ENCODE measurements around the gene GLT1D1.

The GLT1D1 gene

DNA sequence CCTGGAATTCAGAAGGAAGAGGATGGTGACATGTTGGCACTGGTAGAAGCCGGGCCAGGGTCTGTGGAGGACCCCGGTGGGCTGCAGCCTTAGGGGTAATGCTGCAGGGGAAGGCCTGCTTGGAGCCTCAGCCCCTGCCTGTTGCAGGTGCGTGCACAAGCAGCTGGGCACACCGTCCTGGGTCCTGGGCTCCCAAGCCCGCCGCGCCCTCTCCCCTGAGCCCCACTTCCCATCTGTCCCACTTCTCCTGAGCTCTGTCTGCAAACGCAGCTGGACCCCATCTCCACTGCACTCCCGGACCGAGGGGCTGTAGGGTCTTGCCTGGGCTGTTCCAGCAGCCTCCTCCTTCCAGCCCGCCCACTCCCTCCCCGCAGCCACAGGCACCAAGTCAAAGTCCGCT, 116.8 kb downstream of the GLT1D1 start:
- Histone ChIP-seq H3K9ac (ENCODE audit: low read depth, low read length) (no peak overlapping the region), H3K4me3 (ENCODE audit: low read depth, low read length) (peak overlapping the region; percentile 53), H3K27ac (ENCODE audit: low read depth, low read length) (no peak overlapping the region), H3K4me1 (ENCODE audit: control insufficient read depth, insufficient read depth, low read length) (peaks cover 26% of the 10 kb centered on the region), H3K27me3 (ENCODE audit: control insufficient read depth, insufficient read depth, low read length) (peaks cover 27% of the 10 kb centered on the region), H3K9me3 (ENCODE audit: control insufficient read depth, insufficient read depth, low read length) (no peaks in the 10 kb centered on the region), H3K36me3 (ENCODE audit: control insufficient read depth, insufficient read depth, low read length) (no peaks in the 10 kb centered on the region)

DNA sequence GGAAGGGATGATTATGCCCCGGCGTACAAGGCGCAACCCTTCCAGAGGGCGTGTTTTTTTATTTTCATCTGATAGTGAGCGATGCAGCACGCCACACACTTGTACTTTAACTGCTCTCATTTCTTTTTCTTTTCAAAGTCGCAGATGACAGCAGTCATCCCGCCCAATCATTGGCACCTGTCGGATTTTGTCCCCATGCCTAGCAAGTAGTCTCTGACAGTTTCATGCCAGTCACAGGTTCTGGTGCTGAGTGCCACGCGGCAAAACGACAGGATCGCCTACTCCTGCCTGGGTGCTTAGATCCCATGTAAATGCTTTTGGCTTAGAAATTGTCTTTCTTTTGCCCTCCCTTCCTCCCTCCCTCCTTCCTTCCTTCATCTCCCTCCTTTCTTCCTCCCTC, 117.7 kb downstream of the GLT1D1 start:
- Histone ChIP-seq H3K4me1 (ENCODE audit: control insufficient read depth, insufficient read depth, low read length) (peaks cover 26% of the 10 kb centered on the region), H3K27ac (ENCODE audit: low read depth, low read length) (no peak overlapping the region), H3K9ac (ENCODE audit: low read depth, low read length) (no peak overlapping the region), H3K27me3 (ENCODE audit: control insufficient read depth, insufficient read depth, low read length) (peaks cover 27% of the 10 kb centered on the region), H3K9me3 (ENCODE audit: control insufficient read depth, insufficient read depth, low read length) (no peaks in the 10 kb centered on the region), H3K36me3 (ENCODE audit: control insufficient read depth, insufficient read depth, low read length) (no peaks in the 10 kb centered on the region), H3K4me3 (ENCODE audit: low read depth, low read length) (0 out of 2 replicates have a peak overlapping the region, but pooled peaks have one; percentile 53)

DNA sequence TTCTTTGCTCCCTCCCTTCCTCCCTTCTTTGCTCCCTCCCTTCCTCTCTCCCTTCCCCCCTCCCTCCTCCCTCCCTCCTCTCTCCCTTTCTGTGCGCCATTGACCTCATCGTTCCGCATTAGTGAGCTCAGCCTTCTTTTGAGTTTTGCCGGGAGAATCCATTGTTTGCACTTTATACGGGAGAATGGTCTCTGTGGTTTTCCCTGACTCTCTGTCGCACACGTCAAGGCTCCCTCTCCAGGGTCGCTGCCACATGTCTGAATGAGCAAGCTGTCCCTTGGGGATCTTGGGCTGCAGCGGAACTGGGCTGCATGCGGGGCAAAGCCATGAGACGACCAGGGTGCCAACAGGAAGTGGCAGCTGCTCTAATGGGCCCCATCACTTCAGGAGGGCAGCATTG, 118.5 kb downstream of the GLT1D1 start:
- Histone ChIP-seq H3K36me3 (ENCODE audit: control insufficient read depth, insufficient read depth, low read length) (no peaks in the 10 kb centered on the region), H3K27me3 (ENCODE audit: control insufficient read depth, insufficient read depth, low read length) (peaks cover 27% of the 10 kb centered on the region), H3K9ac (ENCODE audit: low read depth, low read length) (no peak overlapping the region), H3K27ac (ENCODE audit: low read depth, low read length) (no peak overlapping the region), H3K4me3 (ENCODE audit: low read depth, low read length) (no peak overlapping the region), H3K4me1 (ENCODE audit: control insufficient read depth, insufficient read depth, low read length) (peaks cover 30% of the 10 kb centered on the region), H3K9me3 (ENCODE audit: control insufficient read depth, insufficient read depth, low read length) (no peaks in the 10 kb centered on the region)

DNA sequence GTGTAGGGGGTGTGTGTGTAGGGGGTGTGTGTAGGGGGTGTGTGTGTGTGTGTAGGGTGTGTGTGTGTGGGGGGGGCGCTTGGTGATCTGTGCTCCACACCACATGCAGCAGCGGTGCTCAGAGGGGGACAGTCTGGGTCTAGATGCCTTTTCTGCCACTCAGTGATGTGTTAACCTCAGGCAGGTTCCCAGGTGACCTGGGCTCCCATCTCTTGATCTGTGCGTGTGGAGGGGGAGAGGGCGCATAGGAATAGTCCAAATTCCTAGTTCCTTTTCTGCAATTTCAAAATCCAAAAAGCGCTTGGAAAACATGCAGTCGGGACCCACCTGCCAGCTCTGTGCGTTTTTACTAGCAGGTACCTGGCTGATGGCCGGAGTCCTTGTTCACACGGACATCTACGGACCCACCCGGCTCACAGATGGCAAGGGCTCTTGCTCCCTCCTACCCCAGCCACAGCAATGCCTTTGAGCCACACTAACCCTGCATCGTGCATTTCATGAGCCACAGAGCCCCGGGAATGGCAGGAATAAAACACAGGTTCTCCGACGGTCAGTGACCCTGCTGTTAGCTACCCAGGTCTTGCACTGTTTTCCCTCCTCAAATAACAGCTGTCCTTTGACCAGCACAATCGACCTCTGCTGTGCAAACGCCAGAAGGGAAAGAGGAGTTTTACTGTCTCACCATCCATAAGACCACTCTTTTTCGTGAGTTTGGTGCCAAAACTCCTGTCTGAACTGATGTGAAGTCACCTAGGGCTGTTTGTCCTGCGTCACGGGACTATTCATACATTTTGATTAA, 120.8 kb downstream of the GLT1D1 start:
- Histone ChIP-seq H3K4me1 (ENCODE audit: control insufficient read depth, insufficient read depth, low read length) (peaks cover 30% of the 10 kb centered on the region), H3K36me3 (ENCODE audit: control insufficient read depth, insufficient read depth, low read length) (no peaks in the 10 kb centered on the region), H3K9me3 (ENCODE audit: control insufficient read depth, insufficient read depth, low read length) (no peaks in the 10 kb centered on the region), H3K9ac (ENCODE audit: low read depth, low read length) (no peak overlapping the region), H3K4me3 (ENCODE audit: low read depth, low read length) (no peak overlapping the region), H3K27me3 (ENCODE audit: control insufficient read depth, insufficient read depth, low read length) (peaks cover 25% of the 10 kb centered on the region), H3K27ac (ENCODE audit: low read depth, low read length) (no peak overlapping the region)

DNA sequence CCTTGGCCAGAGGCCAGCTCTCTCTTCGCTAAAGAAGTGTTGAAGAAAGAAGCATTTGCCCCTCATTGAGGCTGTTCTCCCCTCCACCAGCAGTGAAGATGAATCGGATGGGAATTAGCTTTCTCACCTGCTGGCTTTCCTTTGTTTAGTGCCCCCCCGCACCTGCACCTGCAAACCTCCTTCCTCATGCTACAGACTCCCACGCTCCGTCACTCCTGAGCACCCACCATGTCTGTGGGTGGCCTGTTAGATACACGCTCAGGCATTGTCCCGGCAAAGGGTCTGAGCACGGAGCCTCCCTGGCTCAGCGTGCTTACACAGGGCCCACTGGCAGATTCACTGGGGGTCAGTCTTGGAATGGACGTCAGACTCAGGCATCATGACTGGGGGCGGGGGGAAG, 121.6 kb downstream of the GLT1D1 start:
- Histone ChIP-seq H3K4me3 (ENCODE audit: low read depth, low read length) (no peak overlapping the region), H3K27ac (ENCODE audit: low read depth, low read length) (no peak overlapping the region), H3K4me1 (ENCODE audit: control insufficient read depth, insufficient read depth, low read length) (peaks cover 26% of the 10 kb centered on the region), H3K27me3 (ENCODE audit: control insufficient read depth, insufficient read depth, low read length) (peaks cover 23% of the 10 kb centered on the region), H3K9me3 (ENCODE audit: control insufficient read depth, insufficient read depth, low read length) (no peaks in the 10 kb centered on the region), H3K36me3 (ENCODE audit: control insufficient read depth, insufficient read depth, low read length) (no peaks in the 10 kb centered on the region), H3K9ac (ENCODE audit: low read depth, low read length) (no peak overlapping the region)

DNA sequence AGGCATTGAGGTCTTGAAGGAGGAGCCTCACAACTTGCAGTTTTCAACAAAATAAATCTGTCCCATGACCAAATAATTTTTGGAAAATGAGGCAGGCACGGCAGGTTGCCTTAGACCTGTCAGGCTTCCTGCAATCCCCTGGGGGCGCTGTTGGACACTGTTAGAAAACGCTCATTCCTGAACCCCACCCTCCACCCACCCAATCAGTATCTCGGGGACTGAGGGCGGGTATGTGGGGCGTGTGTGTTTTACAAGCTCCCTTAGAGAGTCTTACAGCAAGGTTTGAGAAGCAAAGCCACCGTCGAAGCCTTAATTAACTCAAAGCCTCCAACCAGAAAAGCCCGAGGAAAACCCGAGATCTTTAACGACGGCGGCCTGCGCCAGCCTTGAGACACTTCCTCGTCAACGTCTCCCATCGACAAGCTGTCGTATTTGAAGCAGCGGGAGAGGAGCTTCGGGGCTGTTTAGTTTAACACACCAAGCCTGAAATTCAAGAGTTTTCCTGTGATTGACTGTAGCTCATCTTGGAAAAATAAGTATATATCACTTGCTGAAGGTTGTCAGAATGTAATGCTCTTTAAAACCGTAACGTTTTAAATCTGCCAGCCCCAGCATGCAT, 123.0 kb downstream of the GLT1D1 start:
- Histone ChIP-seq H3K4me3 (ENCODE audit: low read depth, low read length) (peak overlapping the region; percentile 47), H3K27me3 (ENCODE audit: control insufficient read depth, insufficient read depth, low read length) (peaks cover 10% of the 10 kb centered on the region; the same call in 1 of the 2 replicates)

DNA sequence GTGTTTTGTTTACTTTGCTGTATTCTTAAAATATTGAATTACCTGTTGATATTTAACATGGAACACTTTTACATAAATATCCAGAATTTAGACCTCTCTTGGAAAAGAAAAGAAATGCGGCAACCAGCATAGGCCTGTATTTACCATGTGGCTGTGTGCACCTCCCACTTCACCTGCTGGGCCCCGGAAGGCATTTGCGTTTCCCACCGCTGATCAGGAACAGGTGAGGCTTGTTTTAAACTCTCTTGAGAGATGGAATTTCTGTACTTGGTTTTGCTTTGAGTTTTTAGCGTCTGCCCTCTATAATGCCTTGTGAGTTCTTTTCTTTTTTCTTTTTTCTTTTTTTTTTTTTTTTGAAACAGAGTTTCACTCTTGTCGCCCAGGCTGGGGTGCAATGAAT, 124.2 kb downstream of the GLT1D1 start:
- Histone ChIP-seq H3K27ac (ENCODE audit: low read depth, low read length) (no peak overlapping the region), H3K4me1 (ENCODE audit: control insufficient read depth, insufficient read depth, low read length) (peaks cover 31% of the 10 kb centered on the region), H3K27me3 (ENCODE audit: control insufficient read depth, insufficient read depth, low read length) (0 out of 2 replicates have a peak, but pooled peaks cover under 1% of the 10 kb centered on the region), H3K9ac (ENCODE audit: low read depth, low read length) (no peak overlapping the region), H3K4me3 (ENCODE audit: low read depth, low read length) (no peak overlapping the region), H3K9me3 (ENCODE audit: control insufficient read depth, insufficient read depth, low read length) (no peaks in the 10 kb centered on the region), H3K36me3 (ENCODE audit: control insufficient read depth, insufficient read depth, low read length) (no peaks in the 10 kb centered on the region)

More for the DNA sequence above, 123.0 kb downstream of the GLT1D1 start:
- no peak overlapping the region for H3K27ac ChIP-seq (ENCODE audit: low read depth, low read length)
- H3K36me3 ChIP-seq (ENCODE audit: control insufficient read depth, insufficient read depth, low read length) = no peaks in the 10 kb centered on the region
- H3K9me3 ChIP-seq (ENCODE audit: control insufficient read depth, insufficient read depth, low read length) = no peaks in the 10 kb centered on the region
- H3K9ac ChIP-seq (ENCODE audit: low read depth, low read length) = no peak overlapping the region
- peaks cover 27% of the 10 kb centered on the region for H3K4me1 ChIP-seq (ENCODE audit: control insufficient read depth, insufficient read depth, low read length)

DNA sequence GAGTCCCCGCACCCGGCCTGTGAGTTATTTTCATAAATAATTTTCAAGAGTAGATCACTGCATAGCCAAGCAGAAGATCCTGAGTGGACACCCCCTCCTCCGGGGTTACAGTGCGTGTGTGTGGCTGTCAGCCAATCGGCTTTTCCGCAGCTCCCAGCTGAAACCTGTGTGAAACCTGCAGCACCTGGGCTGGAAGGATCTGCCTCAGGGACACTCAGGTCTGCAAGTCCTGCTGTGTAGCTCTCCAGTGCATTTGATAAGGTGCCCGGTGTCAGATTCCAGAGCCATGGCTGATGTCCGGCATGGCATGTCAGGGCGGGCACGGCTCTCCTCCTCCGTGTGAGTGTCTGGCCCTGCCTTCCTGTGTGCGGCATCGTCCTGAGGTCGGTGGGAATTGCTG, 124.8 kb downstream of the GLT1D1 start:
- no peak overlapping the region for H3K9ac ChIP-seq (ENCODE audit: low read depth, low read length)
- H3K36me3 ChIP-seq (ENCODE audit: control insufficient read depth, insufficient read depth, low read length) = no peaks in the 10 kb centered on the region
- H3K4me1 ChIP-seq (ENCODE audit: control insufficient read depth, insufficient read depth, low read length) = peaks cover 31% of the 10 kb centered on the region
- H3K27me3 ChIP-seq (ENCODE audit: control insufficient read depth, insufficient read depth, low read length) = no peaks in the 10 kb centered on the region
- H3K9me3 ChIP-seq (ENCODE audit: control insufficient read depth, insufficient read depth, low read length) = no peaks in the 10 kb centered on the region
- no peak overlapping the region for H3K4me3 ChIP-seq (ENCODE audit: low read depth, low read length)
- H3K27ac ChIP-seq (ENCODE audit: low read depth, low read length) = no peak overlapping the region

DNA sequence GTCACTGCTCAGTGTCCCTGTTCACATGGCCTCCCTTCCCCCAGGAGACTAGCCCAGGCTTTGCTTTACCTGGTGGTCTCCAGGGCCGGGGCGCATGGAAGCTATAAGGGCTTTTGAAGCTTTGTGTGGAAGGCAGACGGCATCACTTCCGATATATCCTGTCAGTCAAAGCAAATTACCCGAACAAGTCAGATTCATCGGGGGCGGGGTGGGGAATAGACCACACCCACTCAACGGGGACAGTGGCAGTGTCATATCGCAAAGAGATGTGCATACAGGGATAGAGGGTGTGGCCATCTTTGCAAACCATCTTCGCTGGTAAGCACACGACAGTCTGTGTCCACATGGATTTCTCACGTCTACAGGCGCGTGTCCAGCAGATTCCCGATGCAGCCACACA, 127.3 kb downstream of the GLT1D1 start:
- Histone ChIP-seq H3K4me3 (ENCODE audit: low read depth, low read length) (no peak overlapping the region), H3K9ac (ENCODE audit: low read depth, low read length) (no peak overlapping the region), H3K27ac (ENCODE audit: low read depth, low read length) (no peak overlapping the region), H3K36me3 (ENCODE audit: control insufficient read depth, insufficient read depth, low read length) (no peaks in the 10 kb centered on the region), H3K9me3 (ENCODE audit: control insufficient read depth, insufficient read depth, low read length) (no peaks in the 10 kb centered on the region), H3K4me1 (ENCODE audit: control insufficient read depth, insufficient read depth, low read length) (peaks cover 26% of the 10 kb centered on the region), H3K27me3 (ENCODE audit: control insufficient read depth, insufficient read depth, low read length) (no peaks in the 10 kb centered on the region)

DNA sequence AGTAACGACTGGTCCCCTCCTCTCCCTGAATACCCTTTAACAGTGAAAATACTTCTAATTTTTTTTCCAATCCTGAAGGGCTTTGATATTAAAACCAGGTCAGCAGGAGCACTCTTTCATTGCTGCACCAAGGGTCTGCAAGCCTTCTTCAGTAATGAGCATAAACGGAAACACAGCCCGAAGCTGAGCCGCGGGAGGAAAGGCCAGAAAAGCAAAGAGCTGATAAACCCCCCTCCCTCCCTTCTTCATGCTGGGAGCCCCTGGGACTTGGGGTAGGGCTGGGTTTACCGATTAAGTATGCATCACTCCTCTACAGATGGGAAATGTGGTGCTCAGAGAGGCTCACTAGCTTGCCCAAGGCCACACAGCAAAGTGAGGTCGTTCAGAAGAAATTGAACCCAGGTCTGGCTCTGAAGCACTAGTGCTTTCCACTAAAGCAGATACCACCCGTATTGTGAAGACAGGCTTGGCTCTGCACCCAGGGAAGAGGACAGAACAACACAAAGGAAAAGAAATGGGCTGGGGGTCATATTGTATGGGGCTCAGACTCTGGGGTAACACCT, 128.8 kb downstream of the GLT1D1 start:
- H3K4me3 ChIP-seq (ENCODE audit: low read depth, low read length) = peak overlapping the region; percentile 28; the same call in 1 of the 2 replicates
- H3K27me3 ChIP-seq (ENCODE audit: control insufficient read depth, insufficient read depth, low read length) = no peaks in the 10 kb centered on the region
- peak overlapping the region; percentile 67 for H3K27ac ChIP-seq (ENCODE audit: low read depth, low read length)
- H3K36me3 ChIP-seq (ENCODE audit: control insufficient read depth, insufficient read depth, low read length) = no peaks in the 10 kb centered on the region
- peaks cover 23% of the 10 kb centered on the region for H3K4me1 ChIP-seq (ENCODE audit: control insufficient read depth, insufficient read depth, low read length)
- H3K9me3 ChIP-seq (ENCODE audit: control insufficient read depth, insufficient read depth, low read length) = no peaks in the 10 kb centered on the region
- no peak overlapping the region for H3K9ac ChIP-seq (ENCODE audit: low read depth, low read length)

DNA sequence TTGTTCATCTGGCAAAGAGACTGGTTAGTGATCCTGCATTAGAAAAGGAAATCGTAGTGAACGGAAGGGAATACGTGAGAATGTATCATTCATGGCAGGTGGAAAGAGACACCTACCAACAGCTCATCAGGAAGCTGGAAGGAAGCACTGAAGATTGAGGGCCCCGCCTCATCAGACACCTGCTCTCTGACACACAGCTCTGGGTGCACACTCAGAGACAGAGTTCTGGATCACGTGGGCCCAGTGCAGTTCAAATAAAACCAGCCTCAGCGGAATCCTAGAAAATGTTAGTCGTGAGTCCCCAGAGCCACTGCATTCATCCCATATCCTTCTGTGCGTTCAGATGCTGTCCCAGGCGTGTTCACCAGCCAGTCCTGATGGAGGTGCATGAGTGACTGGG, 129.7 kb downstream of the GLT1D1 start:
- Histone ChIP-seq H3K27me3 (ENCODE audit: control insufficient read depth, insufficient read depth, low read length) (no peaks in the 10 kb centered on the region), H3K9me3 (ENCODE audit: control insufficient read depth, insufficient read depth, low read length) (no peaks in the 10 kb centered on the region), H3K27ac (ENCODE audit: low read depth, low read length) (no peak overlapping the region), H3K36me3 (ENCODE audit: control insufficient read depth, insufficient read depth, low read length) (no peaks in the 10 kb centered on the region), H3K4me1 (ENCODE audit: control insufficient read depth, insufficient read depth, low read length) (peaks cover 25% of the 10 kb centered on the region), H3K9ac (ENCODE audit: low read depth, low read length) (no peak overlapping the region), H3K4me3 (ENCODE audit: low read depth, low read length) (no peak overlapping the region)
